Chondrocyte (in vitro differentiated cells): ENCODE measurements around the gene OLIG2. TPM values are rescaled to one million over a fixed set of nuclear protein-coding genes. Genes with fewer than 3 reads are reported as not detected.
A peak's percentile ranks its signal among the peaks of the same experiment; 100 is the strongest.

Source experiments
- DNase-seq: peaks from one replicate; pipeline ENCODE4 v3.0.0; 2021; ENCODE audit warnings: mixed read lengths, low spot score
- H3K27ac Mint-ChIP-seq: one replicate; pipeline ENCODE4 v1.8.0; 2021; ENCODE audit warnings: mild to moderate bottlenecking, moderate library complexity, mixed read lengths; ENCODE audit not compliant: unreplicated experiment
- H3K27me3 Mint-ChIP-seq: 2 replicates; pipeline ENCODE4 v1.8.0; 2021; ENCODE audit warnings: low read depth, mixed read lengths
- H3K36me3 Mint-ChIP-seq: 2 replicates; pipeline ENCODE4 v1.8.0; 2021; ENCODE audit warnings: low read depth, mixed read lengths
- H3K4me1 Mint-ChIP-seq: 2 replicates; pipeline ENCODE4 v1.8.0; 2021; ENCODE audit warnings: low read depth, mild to moderate bottlenecking, mixed read lengths
- H3K4me3 Mint-ChIP-seq: one replicate; pipeline ENCODE4 v1.8.0; 2021; ENCODE audit warnings: mild to moderate bottlenecking, moderate library complexity, mixed read lengths; ENCODE audit not compliant: unreplicated experiment
- H3K9me3 Mint-ChIP-seq: 2 replicates; pipeline ENCODE4 v1.8.0; 2021; ENCODE audit warnings: low read depth, mixed read lengths
- total RNA-seq: library from RNA; stranded (reverse); gene quantifications from 3 replicates; pipeline ENCODE4 v1.2.1, GENCODE V29; 2021
- TF ChIP-seq, protein P1 (sequence below): fragments of 200-600 bp; sonication (generic); IDR thresholded peaks from 2 replicates; pipeline ENCODE4 v1.5.0; 2021; ENCODE audit warnings: antibody characterized with exemption, mild to moderate bottlenecking, moderate library complexity

OLIG2 gene
- total RNA-seq, 1 donor from 2014 or later = 0.50 TPM

DNA sequence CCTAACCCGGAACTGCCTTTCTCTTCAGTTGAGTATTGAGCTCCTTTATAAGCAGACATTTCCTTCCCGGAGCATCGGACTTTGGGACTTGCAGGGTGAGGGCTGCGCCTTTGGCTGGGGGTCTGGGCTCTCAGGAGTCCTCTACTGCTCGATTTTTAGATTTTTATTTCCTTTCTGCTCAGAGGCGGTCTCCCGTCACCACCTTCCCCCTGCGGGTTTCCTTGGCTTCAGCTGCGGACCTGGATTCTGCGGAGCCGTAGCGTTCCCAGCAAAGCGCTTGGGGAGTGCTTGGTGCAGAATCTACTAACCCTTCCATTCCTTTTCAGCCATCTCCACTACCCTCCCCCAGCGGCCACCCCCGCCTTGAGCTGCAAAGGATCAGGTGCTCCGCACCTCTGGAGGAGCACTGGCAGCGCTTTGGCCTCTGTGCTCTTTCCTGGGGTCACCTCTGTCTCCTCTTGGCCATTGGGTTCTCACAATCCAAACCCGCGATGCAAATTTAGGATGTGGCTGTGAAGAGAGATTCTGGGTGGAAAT lies 3.7 kb downstream of the OLIG2 start:
- Mint-ChIP-seq H3K36me3 (no peaks in the 10 kb centered on the region), H3K9me3 (no peaks in the 10 kb centered on the region), H3K4me3 (peak overlapping the region; percentile 22), H3K27me3 (peaks cover 53% of the 10 kb centered on the region), H3K4me1 (peaks cover 10% of the 10 kb centered on the region), H3K27ac (no peak overlapping the region)
- DNase-seq = no peak
- TF ChIP-seq, protein P1, sequence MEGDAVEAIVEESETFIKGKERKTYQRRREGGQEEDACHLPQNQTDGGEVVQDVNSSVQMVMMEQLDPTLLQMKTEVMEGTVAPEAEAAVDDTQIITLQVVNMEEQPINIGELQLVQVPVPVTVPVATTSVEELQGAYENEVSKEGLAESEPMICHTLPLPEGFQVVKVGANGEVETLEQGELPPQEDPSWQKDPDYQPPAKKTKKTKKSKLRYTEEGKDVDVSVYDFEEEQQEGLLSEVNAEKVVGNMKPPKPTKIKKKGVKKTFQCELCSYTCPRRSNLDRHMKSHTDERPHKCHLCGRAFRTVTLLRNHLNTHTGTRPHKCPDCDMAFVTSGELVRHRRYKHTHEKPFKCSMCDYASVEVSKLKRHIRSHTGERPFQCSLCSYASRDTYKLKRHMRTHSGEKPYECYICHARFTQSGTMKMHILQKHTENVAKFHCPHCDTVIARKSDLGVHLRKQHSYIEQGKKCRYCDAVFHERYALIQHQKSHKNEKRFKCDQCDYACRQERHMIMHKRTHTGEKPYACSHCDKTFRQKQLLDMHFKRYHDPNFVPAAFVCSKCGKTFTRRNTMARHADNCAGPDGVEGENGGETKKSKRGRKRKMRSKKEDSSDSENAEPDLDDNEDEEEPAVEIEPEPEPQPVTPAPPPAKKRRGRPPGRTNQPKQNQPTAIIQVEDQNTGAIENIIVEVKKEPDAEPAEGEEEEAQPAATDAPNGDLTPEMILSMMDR = no peak

DNA sequence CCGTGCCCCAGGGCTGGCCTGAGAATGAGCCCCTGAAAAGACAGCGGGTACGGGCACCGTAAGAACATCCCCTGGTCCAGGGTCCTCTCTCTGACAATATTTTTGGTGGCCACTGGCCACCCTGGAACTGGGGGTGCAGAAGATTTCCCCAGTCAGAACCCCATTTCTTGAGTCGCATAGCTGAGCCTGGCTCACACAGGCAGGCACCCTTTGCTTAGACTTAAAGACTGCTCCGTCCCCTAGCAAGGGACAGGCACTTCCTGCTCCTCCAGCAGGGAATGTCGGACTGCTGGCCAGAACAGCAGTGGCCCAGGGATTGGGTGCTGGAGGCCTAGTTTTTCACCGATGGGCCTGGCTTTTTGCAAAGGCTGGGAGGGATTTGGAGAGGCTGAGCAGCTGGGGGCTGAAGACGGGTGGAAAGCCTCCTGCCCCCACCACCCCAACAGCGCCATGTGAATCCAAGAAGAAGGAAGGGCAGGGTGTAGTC lies 4.3 kb downstream of the OLIG2 start:
- H3K9me3 Mint-ChIP-seq = no peaks in the 10 kb centered on the region
- peaks cover 8% of the 10 kb centered on the region for H3K4me1 Mint-ChIP-seq
- no peaks in the 10 kb centered on the region for H3K36me3 Mint-ChIP-seq
- TF ChIP-seq, protein P1 = no peak
- no peak overlapping the region for H3K27ac Mint-ChIP-seq
- H3K4me3 Mint-ChIP-seq = no peak overlapping the region
- no peak for DNase-seq
- peaks cover 48% of the 10 kb centered on the region for H3K27me3 Mint-ChIP-seq

DNA sequence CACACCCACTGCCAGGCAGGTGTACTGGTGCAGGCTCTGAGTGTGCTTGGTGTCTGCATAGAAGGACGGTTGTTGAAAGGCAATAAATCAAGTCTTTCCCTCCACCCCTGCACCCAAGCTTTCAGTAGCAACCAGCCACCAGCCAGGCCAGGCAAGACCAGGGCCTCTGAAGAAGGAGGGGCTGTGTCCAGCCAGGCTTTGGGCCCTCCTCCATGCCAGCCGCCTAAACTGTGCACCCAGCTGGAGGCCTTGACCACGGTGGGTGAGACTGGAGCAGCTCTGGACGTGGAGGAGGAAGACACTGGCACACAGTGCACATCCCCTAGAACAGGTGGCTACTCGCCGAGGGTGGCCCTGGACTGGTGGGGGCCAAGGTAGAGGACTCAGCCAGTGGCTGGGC lies 4.9 kb downstream of the OLIG2 start:
- H3K36me3 Mint-ChIP-seq = no peaks in the 10 kb centered on the region
- H3K27me3 Mint-ChIP-seq = peaks cover 46% of the 10 kb centered on the region
- DNase-seq = no peak
- H3K27ac Mint-ChIP-seq = no peak overlapping the region
- no peak overlapping the region for H3K4me3 Mint-ChIP-seq
- H3K9me3 Mint-ChIP-seq = no peaks in the 10 kb centered on the region
- TF ChIP-seq, protein P1 = no peak
- peaks cover 7% of the 10 kb centered on the region for H3K4me1 Mint-ChIP-seq

DNA sequence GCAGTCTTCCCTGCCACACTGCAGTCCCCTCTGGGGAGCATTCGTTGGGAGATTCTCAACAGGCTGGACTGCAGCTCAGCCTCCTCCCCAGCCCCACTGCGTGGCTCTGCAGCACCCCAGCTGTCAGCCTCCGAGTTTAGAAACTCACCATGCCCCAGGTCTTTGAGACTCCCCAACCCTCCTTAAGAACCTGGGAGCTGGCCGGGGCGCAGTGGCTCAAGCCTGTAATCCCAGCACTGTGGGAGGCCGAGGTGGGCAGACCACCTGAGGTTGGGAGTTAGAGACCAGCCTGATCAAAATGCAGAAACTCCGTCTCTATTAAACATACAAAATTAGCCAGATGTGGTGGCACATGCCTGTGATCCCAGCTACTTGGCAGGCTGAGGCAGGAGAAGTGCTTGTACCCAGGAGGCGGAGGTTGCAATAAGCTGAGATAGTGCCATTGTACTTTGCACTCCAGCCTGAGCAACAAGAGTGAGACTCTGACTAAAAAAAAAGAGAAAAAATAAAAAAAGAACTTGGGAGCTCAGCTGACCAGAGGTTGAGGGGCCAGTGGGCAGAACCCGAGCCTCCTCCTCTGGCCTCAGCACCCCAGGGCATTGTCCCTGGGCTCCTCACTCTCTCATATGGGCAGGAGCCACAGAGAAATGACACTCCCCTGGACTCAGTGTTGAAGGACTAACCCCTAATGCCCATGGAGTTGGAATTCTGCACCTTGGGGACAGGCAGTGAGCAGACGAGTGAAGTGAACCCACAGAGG lies 5.6 kb downstream of the OLIG2 start:
- Mint-ChIP-seq H3K9me3 (no peaks in the 10 kb centered on the region), H3K4me3 (no peak overlapping the region), H3K27me3 (peaks cover 40% of the 10 kb centered on the region), H3K4me1 (peaks cover 2% of the 10 kb centered on the region), H3K36me3 (no peaks in the 10 kb centered on the region), H3K27ac (no peak overlapping the region)
- no peak for DNase-seq
- TF ChIP-seq, protein P1 = no peak

DNA sequence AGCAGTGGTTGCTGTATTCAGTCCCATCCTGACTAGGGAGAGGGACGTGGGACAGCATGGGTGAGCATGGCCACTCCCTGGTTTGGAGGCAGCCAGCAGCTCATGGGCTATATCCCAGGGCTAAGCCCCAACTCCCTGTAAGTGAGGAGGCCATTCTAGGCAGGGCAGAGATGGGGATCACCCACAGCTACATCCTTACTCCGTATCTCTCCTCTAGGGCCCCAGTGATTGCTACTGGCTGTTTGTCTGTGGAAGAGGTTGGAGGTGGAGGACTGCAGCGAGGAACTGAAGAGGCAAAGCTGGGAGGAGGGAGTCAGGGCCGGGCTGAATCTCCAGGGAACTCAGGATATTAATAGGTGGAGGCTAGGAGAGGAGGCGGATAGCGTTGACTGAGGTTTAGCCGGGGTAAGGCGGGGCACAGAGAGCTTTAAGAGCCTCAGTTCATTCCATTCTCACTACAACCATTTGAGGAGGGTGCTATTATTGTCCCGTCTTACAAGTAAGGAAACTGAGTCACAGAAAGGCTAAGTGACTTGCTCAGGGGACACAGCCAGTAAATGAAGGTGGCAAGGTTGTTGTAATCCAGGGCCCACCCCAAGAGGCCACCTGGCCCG lies 6.8 kb downstream of the OLIG2 start:
- no peak for DNase-seq
- Mint-ChIP-seq H3K36me3 (no peaks in the 10 kb centered on the region), H3K27ac (no peak overlapping the region), H3K9me3 (no peaks in the 10 kb centered on the region), H3K4me1 (peaks cover 8% of the 10 kb centered on the region), H3K4me3 (no peak overlapping the region), H3K27me3 (peaks cover 33% of the 10 kb centered on the region)
- TF ChIP-seq, protein P1 = no peak
